RWPE2 (cell line): ENCODE results near the gene ZNRF3.

Source experiments
- ATAC-seq: fragments of 200-7000 bp; cut with Tn5 transposase; 3 replicates; pipeline ENCODE4 v1.9.1; 2021; ENCODE audit warnings: low read depth
- DNase-seq: peaks from one replicate; pipeline ENCODE4 v3.0.0-alpha.2; 2020; ENCODE audit warnings: low spot score
- H3K27ac ChIP-seq: fragments of 450-650 bp; 2 replicates; pipeline ENCODE4 v1.5.1; 2017; ENCODE audit warnings: mild to moderate bottlenecking; ENCODE audit not compliant: poor library complexity, severe bottlenecking
- H3K27me3 ChIP-seq: fragments of 250-450 bp; sonication (Bioruptor Pico); 2 replicates; pipeline ENCODE4 v1.5.1; 2021; ENCODE audit warnings: mild to moderate bottlenecking, moderate library complexity; ENCODE audit not compliant: insufficient read depth, poor library complexity, severe bottlenecking
- H3K36me3 ChIP-seq: fragments of 250-450 bp; sonication (Bioruptor Pico); 2 replicates; pipeline ENCODE4 v1.5.1; 2020; ENCODE audit warnings: low read depth, mild to moderate bottlenecking, moderate library complexity
- H3K4me1 ChIP-seq: fragments of 250-450 bp; sonication (Bioruptor Pico); 2 replicates; pipeline ENCODE4 v1.5.1; 2021; ENCODE audit warnings: mild to moderate bottlenecking, moderate library complexity; ENCODE audit not compliant: insufficient read depth, poor library complexity, severe bottlenecking
- H3K4me3 ChIP-seq: fragments of 250-450 bp; sonication (Bioruptor Pico); 2 replicates; pipeline ENCODE4 v1.5.1; 2021; ENCODE audit warnings: mild to moderate bottlenecking, moderate library complexity; ENCODE audit not compliant: severe bottlenecking
- H3K9me3 ChIP-seq: fragments of 250-450 bp; sonication (Bioruptor Pico); 2 replicates; pipeline ENCODE4 v1.5.1; 2021; ENCODE audit warnings: mild to moderate bottlenecking, moderate library complexity; ENCODE audit not compliant: severe bottlenecking
- TF ChIP-seq, protein P1 (sequence below): fragments of 450-650 bp; IDR thresholded peaks from one replicate; pipeline ENCODE4 v1.5.1; 2017; ENCODE audit warnings: mild to moderate bottlenecking, moderate library complexity; ENCODE audit not compliant: poor library complexity, severe bottlenecking

Gene ZNRF3

DNA sequence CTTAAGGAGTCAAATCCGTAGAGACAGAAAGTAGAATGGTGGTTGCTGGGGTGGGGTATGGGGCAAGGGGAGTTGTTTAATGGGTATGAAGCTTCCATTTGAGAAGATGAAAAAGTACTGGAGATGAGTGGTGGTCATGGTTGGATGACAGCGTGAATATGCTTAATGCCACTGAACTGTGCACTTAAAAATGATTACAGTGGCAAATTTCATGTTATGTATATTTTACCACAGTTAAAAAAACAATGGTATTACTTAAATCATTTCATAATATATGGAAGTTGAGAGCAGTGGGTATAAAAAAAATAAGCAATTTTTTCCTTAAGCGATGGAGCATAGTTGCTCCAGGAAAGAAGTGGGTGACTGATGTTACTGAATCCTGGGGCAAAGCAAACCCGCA, 111.2 kb downstream of the ZNRF3 start:
- TF ChIP-seq, protein P1, sequence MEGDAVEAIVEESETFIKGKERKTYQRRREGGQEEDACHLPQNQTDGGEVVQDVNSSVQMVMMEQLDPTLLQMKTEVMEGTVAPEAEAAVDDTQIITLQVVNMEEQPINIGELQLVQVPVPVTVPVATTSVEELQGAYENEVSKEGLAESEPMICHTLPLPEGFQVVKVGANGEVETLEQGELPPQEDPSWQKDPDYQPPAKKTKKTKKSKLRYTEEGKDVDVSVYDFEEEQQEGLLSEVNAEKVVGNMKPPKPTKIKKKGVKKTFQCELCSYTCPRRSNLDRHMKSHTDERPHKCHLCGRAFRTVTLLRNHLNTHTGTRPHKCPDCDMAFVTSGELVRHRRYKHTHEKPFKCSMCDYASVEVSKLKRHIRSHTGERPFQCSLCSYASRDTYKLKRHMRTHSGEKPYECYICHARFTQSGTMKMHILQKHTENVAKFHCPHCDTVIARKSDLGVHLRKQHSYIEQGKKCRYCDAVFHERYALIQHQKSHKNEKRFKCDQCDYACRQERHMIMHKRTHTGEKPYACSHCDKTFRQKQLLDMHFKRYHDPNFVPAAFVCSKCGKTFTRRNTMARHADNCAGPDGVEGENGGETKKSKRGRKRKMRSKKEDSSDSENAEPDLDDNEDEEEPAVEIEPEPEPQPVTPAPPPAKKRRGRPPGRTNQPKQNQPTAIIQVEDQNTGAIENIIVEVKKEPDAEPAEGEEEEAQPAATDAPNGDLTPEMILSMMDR: no peak
- no peaks in the 10 kb centered on the region for H3K4me1 ChIP-seq
- no peaks in the 10 kb centered on the region for H3K36me3 ChIP-seq
- H3K27ac ChIP-seq: no peak overlapping the region
- ATAC-seq (no peak), DNase-seq (no peak)
- H3K4me3 ChIP-seq: no peak overlapping the region
- no peaks in the 10 kb centered on the region for H3K27me3 ChIP-seq
- no peaks in the 10 kb centered on the region for H3K9me3 ChIP-seq

DNA sequence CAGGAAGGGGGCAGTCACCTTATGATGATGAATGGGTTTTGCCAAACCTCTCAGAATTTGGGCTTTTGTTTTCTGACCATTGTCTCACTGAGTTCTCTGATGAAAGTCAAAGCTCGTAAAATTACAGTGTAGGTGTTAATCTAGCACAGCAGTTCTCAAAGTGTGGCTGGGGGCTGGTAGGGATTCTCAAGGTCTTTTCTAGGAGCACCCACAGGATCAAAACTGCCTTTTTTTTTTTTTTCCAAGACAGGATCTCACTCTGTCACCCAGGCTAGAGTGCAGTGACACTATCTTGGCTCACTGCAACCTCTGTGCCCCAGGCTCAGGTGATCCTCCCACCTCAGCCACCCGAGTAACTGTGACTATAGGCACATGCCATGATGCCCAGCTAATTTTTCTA, 112.2 kb downstream of the ZNRF3 start:
- TF ChIP-seq, protein P1: no peak
- no peak overlapping the region for H3K27ac ChIP-seq
- no peak overlapping the region for H3K4me3 ChIP-seq
- DNase-seq (no peak), ATAC-seq (no peak)
- no peaks in the 10 kb centered on the region for H3K9me3 ChIP-seq
- no peaks in the 10 kb centered on the region for H3K36me3 ChIP-seq
- no peaks in the 10 kb centered on the region for H3K4me1 ChIP-seq
- H3K27me3 ChIP-seq: no peaks in the 10 kb centered on the region

DNA sequence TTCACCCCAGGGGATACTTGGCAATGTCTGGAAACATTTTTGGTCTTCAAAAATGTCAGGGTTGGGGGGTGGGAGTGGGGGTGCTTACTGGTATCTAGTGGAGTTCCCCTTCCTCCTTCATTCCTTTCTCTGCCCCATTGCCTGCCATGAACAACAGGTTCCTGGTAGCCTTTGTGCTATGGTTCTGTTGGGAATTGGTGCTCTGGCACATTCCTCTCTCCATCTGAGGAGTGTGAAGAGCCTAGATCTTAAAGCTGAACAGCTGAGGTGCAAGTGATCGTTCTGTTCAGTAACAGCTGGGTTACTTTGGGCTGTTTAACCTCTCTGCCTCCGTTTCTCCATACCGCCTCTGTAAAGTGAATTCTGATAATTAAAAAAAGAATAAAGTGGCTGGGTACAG, 114.0 kb downstream of the ZNRF3 start:
- no peak for ATAC-seq
- no peaks in the 10 kb centered on the region for H3K4me1 ChIP-seq
- H3K27me3 ChIP-seq: no peaks in the 10 kb centered on the region
- no peak for DNase-seq
- TF ChIP-seq, protein P1: no peak
- no peak overlapping the region for H3K4me3 ChIP-seq
- H3K27ac ChIP-seq: no peak overlapping the region
- H3K36me3 ChIP-seq: no peaks in the 10 kb centered on the region
- no peaks in the 10 kb centered on the region for H3K9me3 ChIP-seq

DNA sequence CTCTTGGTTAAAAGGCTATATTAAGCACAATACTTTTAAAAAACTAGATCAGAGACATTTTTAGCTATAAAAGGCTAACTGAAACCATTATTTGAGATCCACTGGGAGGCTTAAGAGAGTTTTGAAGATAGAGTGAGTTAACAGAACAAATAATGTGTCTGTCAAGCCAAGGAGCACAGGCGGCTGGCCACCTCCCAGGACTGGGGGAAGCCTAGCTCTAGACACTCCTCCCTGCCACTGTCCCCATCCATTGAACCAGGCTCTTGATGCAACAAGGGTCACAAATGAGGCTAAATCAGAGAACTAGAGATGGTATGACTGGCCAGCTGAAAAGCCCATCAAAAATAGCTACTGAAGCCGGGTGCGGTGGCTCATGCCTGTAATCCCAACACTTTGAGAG, 115.3 kb downstream of the ZNRF3 start:
- H3K36me3 ChIP-seq: no peaks in the 10 kb centered on the region
- DNase-seq (no peak), ATAC-seq (no peak)
- H3K4me3 ChIP-seq: no peak overlapping the region
- TF ChIP-seq, protein P1: no peak
- H3K27ac ChIP-seq: no peak overlapping the region
- H3K27me3 ChIP-seq: no peaks in the 10 kb centered on the region
- H3K4me1 ChIP-seq: peaks cover 1% of the 10 kb centered on the region
- no peaks in the 10 kb centered on the region for H3K9me3 ChIP-seq

DNA sequence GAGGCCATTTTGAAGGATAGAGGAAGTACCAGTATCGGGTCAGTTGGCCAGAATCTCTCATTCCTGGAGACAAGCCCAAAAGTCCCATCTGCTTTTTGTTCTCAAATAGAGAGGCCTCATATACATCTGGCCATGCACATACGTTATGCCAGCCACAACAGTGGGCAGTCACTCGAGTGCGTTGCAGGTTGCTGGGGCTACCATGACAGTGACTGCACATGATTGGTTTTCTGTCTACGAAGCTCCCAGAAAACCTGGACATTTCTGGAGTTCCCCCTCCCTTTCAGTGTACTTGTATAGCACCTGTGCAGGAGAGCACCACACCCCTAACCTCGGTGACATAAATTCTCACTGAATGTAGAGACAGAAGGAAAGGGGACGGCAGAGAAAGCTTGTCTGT, 116.1 kb downstream of the ZNRF3 start:
- ATAC-seq: no peak
- DNase-seq: no peak
- Histone ChIP-seq H3K27me3 (no peaks in the 10 kb centered on the region), H3K27ac (peak overlapping the region; percentile 20), H3K4me1 (peaks cover 8% of the 10 kb centered on the region), H3K4me3 (no peak overlapping the region), H3K36me3 (no peaks in the 10 kb centered on the region), H3K9me3 (no peaks in the 10 kb centered on the region)
- TF ChIP-seq, protein P1: no peak
